Renal pelvis (tissue), 4 donors: Measurements from ENCODE around the gene TMEM51. TPM values are rescaled to one million over a fixed set of nuclear protein-coding genes. Genes with fewer than 3 reads are reported as not detected.

Experiments
- DNase-seq: peaks from one replicate; pipeline ENCODE4 v3.0.0-alpha.2; 2013
- polyA plus RNA-seq, 3 donors: library from polyadenylated mRNA; unstranded; fragments of 120-200 nt; gene quantifications; one replicate each; pipeline ENCODE4 v1.2.1, GENCODE V29; 2013; ENCODE audit not compliant: insufficient read length in 3 of 3

The TMEM51 gene
- polyA plus RNA-seq, 3 donors = 19.0 to 21.5 (median 20.0) TPM

DNA sequence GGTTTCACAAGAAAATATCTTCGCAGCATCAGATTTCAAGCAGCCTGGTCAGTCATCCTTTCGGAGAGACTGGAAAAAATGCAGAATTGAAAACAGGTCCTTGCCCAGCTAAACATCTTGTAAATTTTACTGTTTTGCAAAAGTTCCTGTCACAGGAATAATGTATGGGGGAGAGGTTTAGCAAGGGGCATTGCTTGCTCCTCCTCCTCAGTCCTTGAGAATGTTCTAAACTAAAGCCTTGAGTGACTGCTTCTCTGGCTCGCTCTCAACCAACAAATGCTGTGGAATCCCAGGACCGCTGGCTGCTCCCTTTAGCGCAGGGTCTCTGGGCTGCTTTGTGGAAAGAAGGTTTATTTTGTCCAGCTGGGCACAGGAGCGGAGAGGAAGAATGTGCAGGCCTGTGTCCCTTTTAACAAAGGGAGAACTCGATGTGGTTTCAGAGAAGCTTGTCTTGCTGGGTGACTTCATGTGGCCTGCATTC is 59.8 kb downstream of the TMEM51 start:
- DNase-seq = no peak

DNA sequence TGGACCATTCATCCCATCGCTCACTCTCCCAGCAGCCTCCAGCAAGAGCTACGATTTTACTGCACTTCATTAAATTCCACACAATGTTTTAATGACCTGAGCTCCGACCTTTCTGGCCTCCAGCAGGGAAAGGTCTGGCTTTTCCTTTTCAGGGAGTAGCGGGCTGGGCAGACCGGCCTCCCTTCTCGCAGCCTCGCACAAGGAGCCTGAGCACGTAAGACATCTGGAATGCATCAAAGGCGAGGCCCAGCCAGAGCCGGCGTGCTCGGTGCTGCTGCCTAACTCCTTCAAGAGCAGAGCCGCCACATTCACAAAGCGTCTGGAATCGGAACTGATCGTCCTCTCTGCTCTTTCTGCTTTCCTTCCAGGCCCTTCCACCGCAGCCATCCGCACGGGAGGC is 61.0 kb downstream of the TMEM51 start:
- DNase-seq = peak; percentile 82

DNA sequence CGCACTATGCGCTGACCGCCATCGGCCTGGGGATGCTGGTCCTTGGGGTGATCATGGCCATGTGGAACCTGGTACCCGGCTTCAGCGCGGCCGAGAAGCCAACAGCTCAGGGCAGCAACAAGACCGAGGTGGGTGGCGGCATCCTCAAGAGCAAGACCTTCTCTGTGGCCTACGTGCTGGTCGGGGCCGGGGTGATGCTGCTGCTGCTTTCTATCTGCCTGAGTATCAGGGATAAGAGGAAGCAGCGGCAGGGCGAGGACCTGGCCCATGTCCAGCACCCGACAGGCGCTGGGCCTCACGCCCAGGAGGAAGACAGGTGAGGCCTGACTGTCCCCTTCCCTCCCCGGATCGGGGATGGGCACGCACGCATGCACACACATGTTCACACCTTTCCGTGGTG is 61.6 kb downstream of the TMEM51 start:
- DNase-seq = no peak

DNA sequence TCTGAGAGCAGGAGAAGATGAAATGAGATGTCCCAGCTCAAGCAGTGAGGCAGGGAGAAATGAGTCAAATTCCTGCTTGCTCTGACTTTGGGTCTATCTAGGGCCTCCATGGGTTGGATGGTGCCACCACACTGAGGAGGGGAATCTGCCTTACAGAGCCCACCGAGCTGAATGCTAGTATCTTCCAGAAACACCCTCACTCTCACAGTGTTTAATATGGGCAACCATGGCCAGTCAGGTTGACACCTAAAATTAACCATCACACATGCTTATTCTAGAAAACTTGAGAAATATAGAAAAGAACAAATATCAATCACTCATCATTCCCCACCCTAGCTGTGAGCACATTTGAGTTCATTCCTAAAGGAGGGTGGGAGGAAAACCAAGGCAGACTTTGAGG is 64.1 kb downstream of the TMEM51 start:
- no peak for DNase-seq

DNA sequence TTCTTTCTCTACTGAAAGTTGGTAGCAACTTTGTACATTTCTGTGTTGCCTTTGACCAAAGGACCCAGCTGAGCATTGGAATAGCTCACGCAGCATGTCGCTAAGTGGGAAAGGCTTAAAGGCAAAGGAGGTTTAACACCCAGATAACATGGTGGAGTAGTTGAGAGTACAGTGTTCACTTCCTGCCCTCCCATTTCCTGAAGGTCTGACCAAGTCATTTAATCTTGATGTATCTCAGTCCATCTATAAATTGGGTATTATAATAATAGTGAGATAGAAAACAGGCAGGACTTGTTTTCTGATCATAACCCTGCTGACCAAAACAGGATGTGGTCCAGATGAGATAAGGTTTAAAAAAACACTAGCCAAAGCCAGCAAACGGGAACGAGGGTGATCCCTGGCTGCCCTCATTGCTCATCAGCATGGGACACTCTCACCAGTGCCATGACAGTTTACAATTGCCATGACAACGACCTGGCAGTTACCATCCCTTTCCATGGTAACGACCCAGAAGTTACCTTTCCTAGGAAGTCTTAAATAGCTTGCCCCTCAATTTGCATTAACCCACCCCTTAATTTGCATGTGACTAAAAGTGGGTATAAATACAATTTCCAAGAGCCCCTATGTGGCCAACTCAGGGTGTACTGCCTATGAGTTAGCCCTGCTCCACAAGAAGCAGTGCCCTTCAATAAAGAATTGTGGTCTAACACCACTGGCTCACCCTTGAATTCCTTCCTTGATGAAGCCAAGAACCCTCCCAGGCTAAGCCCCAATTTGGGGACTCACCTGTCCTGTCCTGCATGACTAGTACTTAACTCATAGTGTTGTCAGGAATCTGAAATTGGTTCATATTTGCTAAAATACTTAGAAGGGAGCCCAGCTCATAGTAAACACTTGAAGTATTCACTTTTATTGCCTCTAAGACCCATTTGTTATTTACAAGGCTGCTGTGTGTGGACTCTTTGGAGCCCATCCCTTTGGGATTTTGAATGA is 65.0 kb downstream of the TMEM51 start:
- DNase-seq = no peak

DNA sequence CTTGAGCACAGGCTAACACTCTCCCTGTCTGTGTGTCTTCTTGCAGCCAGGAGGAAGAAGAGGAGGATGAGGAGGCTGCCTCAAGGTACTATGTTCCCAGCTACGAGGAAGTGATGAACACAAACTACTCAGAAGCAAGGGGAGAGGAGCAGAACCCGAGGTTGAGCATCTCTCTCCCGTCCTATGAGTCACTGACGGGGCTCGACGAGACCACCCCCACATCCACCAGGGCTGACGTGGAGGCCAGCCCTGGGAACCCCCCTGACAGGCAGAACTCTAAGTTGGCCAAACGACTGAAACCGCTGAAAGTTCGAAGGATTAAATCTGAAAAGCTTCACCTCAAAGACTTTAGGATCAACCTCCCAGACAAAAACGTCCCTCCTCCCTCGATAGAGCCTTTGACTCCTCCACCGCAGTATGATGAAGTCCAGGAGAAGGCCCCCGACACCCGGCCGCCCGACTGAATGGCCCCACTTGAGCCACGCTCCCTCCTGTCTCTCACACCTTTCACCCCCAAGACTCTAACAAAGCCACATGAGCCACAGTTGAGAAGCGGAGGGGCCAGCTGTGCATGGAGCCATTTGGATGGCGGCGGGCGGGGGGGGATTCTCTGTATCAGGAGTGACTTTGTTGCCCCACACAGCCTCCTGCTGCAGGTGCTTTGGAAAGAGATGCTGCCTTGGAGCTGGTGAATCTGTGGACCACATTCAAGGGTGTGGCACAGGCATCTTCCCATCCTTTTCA is 65.9 kb downstream of the TMEM51 start:
- no peak for DNase-seq

DNA sequence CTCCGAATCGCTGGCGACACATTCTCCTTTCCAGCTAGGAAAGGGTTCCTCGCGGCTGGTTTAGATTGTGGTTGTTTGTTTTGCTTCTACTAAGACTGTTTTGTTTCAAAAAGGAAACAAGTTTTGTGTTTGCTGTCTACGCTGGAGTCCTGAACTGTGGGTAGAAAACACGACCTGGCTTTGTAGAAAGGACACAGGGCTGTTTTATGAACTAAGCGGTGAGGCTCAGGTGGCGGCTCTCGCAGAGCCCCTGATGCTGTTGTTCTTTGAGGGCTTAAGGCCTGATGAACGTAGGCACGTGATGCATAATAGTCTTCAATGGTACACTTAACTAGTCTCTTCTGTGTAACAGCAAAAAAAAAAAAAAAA is 66.5 kb downstream of the TMEM51 start:
- no peak for DNase-seq

DNA sequence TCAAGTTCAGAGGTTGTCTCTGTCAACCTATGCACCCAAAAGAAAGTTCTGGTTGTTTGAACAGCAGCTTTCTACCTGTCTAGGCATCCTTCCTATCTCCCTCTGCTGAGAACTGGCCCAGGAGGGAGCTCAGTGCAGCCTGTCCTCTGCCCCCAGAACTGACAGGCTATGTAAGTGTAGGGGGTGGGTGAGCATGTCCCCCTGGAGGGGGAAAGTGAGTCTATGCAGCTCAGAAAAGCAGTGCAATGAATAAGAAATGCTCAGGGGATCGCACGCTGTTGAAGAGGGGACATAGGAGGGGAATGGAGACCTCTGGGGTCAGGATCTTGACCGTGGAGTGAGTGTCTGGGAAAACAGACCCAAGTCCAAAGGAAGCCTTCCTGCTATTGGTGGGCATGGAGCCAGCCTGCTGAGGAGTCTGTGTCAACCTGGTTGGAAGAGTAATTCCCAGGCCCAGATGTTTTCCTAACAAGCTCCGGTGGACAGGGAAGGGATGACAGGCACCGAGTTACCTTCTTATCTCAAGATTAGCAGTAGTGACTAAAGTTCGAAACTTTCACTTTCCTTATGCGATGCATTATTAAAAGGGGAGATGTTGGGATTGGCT is 67.4 kb downstream of the TMEM51 start:
- DNase-seq = no peak

DNA sequence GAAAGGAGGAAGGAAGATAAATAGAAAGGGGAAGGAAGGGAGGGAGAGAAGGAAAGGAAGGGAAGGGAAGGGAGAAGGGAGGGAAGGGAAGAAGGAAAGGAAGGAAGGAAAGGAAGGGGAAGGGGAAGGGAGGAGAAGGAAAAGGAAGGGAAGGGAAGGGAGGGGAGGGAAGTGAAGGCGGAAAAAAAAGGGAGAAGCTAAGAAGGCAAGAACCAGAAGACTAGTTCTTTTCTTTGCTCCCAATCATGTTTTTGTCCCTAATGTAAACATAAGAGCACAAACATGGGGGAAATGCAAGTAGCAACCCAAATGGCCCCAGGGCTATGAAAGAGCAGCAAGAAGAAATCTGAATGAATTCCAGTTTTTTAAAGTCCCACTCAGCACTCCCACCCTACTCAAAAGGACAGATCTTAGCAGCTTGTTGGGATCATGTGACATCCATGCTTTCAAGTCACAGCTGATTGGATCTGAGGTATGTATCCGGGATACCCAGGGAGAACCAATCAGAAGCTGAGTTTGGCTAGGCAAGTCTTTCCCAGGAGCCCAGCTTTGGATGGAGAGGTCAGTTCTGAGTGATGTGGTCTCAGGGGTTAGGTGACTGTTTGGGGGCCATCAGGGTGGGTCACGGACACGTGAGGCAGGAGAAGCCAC is 69.2 kb downstream of the TMEM51 start:
- DNase-seq = no peak

DNA sequence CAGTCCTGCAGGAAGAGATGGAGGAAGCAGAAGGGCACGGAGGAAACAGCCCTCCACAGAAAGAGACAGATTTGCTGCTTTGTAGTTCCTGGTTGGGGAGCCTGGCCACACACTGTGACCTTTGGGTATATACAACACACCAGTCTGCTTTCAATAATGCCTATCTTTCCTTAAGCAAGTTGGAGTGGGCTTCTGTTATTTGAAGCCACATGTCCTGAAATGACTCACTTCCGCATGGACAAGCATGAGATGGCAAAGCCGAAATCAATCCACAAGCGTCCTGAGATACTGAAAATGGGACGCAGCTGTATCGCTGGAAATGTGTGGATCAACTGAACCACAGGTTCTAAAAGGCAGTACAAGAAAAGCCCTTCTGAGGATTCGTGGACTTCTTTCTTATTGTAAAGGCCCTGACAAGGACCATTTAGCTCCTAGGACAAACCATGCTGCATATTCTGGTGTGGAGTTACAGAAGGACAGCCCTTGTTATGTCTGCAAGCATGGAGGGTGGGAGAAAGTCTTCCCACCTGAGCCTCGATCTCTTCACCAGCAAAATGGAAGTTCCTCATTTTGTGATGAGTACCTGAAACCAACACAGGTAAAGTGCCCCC is 70.8 kb downstream of the TMEM51 start:
- DNase-seq = no peak

DNA sequence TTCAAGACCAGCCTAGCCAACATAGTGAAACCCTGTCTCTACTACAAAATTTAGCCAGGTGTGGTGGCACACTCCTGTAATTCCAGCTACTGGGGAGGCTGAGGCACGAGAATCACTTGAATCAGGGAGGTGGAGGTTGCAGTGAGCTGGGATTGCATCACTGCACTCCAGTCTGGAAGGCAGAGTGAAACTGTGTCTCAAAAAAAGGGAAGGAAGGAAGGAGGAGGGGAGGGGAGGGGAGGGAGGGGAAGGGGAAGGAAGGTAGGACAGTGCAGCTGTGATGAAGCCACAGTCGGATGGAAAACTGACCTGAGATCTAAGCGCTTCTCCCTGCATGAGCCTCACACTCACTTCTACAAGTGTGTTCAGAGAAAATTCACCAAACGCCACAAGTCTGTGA is 71.4 kb downstream of the TMEM51 start:
- DNase-seq = no peak

DNA sequence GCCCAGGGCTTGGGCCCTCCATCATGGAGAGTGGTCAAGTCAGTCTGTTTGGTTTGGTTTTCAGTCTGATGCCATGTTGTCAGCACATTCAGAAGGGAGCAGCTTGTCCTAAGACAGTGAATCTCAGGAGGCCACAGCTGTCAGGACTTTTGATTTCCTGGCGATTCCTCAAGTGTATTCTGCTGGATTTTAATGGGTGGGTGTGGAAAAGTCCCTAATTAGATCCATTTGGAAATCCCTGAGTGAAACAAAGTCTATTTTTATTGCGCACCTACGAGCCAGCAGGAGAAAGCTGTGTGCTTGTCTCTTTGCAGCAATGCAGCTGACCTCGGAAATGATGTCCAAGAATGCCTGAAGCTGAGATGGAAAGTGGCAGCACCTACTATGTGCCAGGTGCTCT is 71.9 kb downstream of the TMEM51 start:
- DNase-seq = no peak

DNA sequence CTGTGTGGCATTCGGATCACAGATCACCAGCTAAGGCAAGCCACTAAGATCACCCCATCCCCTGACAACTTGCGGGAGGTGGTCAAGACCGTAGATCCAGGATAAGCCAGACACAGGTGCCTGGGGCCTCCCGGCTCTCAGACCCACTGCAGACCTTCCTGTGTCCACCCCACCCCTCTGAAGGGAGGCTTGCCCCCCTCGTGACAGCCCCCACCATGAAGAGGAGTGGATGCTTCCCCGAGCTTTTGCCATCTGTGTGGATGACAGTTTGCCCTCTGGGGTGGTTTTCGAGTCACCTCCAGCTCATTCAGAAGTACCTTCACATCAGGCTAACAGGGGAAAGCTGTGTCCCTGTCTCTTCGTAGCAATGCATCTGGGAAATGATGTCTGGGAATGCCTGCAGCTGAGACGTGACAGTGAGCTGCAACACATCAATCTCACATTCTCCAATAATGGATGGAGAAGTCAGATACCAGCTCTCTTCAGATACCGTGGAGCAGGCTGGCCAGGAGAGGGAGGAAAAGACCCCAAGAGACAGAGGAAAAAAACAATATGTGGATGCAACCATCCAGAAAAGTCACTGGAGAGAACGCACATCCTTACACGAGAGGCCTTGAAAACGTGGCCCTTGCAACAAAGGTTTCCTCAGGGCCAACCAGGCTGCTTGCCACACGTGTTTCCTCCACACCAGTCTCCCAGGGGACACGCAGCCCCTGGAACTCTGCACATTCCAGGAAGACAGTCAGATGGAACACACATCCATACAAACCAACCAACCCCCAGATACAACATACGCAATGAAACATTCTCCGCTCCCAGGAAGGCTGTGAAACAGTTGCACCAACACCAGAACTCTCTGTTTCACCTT is 73.1 kb downstream of the TMEM51 start:
- peak; percentile 33 for DNase-seq

DNA sequence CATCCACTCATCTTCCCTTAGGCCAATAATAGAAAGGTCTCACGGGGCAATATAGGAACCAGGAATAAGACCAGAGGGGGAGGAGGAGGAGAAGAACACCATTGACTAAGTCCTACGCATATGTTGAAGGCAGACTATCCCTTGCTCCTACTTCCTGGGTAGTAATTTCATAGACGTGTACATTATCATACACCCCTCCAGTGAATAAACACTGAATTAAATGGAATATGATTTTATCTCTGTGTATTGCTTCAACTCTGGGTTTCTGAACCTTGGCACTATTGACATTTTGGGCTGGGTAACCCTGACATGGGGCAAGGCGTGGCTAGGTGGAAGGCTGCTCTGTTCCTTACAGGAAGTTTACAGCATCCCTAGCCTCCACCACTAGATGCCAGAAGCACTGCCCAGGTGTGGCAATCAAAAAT is 76.2 kb downstream of the TMEM51 start:
- no peak for DNase-seq

DNA sequence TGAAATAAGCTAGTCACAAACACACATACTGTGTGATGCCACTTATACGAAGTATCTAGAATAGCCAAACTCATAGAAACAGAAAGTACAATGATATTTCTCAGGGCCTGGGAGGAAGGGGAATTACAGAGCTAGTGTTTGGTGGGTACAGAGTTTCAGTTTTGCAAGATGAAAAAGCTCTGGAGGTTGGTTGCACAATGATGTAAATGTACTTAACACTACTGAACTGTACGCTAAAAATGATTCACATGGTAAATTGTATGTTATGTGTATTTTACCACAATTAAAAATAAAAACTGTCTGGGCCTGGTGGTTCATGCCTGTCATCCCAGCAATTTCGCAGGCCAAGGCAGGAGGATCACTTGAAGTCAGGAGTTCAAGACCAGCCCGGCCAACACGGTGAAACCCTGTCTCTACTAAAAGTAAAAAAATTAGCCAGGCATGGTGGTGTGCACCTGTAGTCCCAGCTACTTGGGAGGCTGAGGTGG is 78.2 kb downstream of the TMEM51 start:
- no peak for DNase-seq

DNA sequence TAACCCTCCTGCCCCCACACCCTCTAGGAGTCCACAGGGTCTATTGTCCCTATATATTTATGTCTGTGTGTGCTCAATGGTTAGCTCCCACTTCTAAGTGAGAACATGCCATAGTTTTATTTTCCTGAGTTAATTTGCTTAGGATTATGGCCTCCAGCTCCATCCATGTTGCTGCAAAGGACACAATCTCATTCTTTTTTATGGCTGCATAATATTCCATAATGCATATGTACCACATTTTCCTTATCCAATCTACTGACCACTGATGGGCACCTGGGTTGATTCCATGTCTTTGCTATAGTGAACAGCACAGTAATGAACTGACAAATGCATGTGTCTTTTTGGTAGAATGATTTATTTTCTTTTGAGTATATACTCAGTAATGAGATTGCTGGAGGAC is 80.1 kb downstream of the TMEM51 start:
- DNase-seq = no peak

DNA sequence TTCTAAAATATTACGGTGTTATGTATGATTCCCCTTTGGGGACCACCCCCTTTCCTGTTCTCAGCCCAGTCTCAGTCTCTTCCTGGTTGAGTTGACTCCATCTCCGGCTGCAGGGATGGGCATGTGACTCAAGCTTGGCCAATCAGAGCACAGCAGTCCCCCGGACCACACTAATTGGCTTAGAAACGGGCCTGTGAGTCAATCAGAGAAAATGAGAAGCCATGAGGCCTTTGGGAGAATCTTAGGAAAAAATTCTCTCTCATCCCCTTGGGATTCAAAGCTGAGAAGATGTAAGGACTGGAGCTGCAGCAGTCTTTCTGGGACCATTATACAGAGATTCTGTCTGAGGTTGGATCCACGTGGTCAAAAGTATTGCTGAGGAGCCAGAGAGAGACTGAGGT is 82.8 kb downstream of the TMEM51 start:
- no peak for DNase-seq

DNA sequence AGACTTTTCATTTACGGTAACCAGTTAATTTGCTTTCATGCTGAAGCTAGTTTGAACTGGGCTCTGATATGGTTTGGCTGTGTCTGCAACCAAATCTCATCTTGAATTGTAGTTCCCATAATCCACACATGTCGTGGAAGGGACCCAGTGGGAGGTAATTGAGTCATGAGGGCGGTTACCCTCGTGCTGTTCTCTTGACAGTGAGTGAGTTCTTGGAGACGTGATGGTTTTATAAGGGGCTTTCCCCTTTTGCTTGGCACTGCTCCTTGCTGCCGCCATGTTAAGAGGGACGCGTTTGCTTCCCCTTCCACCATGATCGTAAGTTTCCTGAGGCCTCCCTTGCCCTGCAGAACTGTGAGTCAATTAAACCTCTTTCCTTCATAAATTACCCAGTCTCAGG is 83.2 kb downstream of the TMEM51 start:
- DNase-seq = no peak

DNA sequence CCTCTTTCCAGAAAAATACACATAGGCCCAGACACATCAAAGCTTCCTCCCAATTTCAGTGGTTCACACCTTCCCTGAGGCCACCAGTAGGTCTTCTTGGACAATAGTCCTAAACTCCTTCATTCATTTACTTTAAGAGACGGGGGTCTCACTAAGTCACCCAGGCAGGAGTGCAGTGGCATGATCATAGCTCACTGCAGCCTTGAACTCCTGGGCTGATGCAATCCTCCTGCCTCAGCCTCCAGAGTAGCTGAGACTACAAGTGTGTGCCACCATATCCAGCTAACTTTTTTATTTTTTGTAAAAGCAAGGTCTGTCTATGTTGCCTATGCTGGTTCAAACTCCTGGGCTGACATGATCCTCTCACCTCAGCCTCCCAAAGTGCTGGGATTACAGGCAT is 85.2 kb downstream of the TMEM51 start:
- DNase-seq = no peak

DNA sequence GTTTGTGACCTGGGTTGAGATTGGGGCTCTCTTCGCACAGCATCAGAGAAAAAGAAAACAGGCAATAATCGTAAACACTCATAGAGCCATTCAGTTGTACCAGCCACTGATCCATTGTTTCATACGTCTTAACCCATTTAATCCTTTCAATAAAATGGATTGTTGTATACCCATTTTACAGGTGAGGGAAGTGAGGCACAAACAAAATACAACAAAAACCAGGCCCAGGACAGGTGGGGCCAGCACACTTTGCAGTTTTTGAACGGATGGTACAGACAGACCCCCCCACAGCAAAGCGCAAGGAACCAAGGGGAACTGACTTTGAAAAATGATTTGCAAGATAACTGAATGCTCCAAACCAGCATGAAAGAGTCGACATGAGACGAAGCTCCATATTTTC is 89.2 kb downstream of the TMEM51 start:
- no peak for DNase-seq
